8988T (cell line): ENCODE measurements around the gene ASB13.

Experiments used
- DNase-seq: peaks from one replicate; pipeline ENCODE4 v3.0.0; 2011

Gene ASB13, protein sequence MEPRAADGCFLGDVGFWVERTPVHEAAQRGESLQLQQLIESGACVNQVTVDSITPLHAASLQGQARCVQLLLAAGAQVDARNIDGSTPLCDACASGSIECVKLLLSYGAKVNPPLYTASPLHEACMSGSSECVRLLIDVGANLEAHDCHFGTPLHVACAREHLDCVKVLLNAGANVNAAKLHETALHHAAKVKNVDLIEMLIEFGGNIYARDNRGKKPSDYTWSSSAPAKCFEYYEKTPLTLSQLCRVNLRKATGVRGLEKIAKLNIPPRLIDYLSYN

DNA sequence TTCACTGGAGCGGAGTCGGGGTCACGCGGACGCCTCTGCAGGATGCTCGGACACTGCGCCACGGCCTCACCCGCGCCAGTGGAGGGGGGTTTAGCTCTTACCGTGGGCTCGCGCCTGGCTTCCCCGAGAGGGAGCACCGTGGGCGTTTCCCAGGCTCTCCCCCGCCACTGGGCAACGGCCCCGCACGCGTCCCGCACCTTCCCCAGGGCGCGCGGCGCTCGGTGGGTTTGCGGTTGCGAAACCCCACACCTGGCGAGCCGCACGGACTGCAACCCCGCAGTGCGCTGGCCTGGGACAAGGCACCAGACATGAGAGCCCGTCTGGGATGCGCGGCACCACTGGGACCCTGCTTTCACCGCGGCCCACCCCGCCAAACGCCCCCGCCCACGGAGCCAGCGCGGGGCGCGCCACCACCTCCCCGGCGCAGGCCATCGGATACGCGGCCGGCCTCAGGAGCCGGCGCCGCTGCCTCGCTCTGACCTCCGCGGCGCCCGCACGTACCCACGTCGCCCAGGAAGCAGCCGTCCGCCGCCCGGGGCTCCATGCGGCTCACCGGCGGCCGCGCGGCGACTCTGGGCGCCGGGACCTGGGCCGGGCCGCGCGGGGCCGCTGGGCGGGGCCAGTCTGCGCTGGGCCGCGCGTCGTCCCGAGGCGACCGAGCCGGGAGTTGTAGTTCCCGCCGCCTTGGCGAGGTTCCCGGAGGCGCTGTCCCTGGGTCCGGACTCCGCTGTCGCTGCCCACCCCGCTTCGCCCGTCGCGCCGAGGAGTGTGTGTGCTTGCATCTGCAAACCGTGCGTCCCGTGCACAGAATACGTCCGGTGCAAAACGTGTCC lies at the start of gene ASB13:
TSS of gene ASB13 (minus strand) at position 588 of the 833 bp plus-strand sequence. CDS start at position 544, 44 bp downstream.
- peak; percentile 87 for DNase-seq

DNA sequence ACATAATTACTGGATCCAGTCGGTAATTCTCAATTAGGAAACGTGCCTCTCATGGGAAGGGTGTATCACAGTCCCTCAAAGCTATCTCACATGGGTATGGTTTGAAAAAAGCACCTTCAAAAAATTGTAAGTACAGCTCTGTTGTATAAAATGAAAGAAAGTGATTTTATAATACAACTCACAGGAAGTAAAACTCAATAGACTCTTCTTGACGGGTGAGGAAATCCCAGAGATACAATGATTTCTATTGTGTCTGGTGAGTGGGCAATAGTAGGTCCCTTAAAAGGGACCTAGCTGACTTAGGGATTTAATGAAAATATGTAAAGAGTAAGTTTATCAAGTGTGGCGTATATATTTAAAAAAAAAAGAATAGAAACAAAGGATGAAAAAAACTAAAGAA lies 45.2 kb upstream of the ASB13 start:
- no peak for DNase-seq

DNA sequence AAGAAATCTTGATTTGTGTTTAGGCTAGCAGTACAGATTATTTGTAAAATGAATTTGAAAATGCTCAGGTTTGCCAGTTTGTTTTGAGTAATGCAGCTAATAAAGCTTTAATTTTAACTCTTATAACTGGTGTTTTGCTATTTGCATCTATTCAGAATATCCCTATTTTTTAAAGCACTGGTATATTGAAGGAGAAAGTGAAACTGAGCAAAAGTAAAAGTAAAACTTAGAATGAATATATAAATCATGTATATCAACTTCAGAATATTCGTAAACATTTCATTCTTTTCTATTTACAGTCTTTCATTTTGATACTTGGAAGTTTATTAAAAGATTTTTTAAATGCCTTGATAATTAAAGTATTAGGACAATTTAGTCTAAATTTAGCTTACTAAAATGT lies 44.5 kb upstream of the ASB13 start:
- DNase-seq: no peak

DNA sequence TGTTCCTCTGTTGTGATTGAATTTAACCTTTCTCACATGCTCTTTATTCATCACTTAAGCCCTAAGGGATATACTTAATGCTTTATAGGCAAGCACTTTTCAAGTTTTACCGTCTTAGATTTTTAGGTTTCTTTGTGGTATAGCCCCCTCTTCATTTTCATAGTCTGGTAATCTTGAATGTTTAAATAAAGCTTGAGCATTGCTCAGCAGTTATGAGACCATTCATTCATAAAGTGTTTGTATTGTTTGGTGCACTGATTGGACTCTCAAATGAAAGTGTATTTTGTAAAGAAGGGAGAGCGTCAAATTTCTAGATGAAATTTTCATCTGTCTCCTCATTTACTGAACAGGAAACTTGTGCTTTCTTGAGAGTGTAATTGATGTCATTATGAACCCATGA lies 43.5 kb upstream of the ASB13 start:
- no peak for DNase-seq

DNA sequence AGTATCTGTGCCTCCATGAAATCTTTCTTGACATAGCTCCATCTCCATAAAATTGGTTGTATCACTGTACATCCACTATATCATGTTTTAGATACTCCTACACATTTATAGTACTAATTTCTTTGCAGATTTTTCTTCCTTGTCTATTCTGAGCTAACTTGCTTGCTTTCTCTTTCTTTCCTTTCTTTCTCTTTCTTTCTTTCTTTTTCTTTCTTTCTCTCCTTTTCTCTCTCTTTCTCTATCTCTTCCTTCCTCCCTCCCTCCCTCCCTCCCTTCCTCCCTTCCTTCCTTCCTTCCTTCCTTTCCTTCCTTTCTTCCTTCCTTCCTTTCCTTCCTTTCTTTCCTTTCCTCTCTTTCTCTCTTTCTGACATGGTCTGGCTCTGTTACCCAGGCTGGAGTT lies 42.0 kb upstream of the ASB13 start:
- DNase-seq: no peak

DNA sequence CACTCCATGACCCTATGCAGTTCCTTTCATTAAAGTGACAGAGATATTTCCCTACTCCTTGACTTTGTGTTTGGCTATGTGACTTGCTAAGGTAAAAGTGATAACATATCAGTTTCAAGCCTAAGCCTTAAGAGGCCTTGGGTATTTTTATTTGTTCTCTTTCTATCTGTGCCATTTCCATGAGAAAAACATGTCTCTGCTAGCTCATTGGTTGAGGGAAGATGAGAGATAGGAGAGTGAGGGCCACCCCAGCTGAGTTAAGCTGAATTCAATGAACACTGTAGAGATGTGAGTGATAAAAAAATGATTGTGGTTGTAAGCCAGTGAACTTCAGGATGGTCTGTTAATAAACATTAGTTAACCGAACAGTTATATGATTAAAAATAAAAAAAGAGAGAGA lies 31.7 kb upstream of the ASB13 start:
- no peak for DNase-seq

DNA sequence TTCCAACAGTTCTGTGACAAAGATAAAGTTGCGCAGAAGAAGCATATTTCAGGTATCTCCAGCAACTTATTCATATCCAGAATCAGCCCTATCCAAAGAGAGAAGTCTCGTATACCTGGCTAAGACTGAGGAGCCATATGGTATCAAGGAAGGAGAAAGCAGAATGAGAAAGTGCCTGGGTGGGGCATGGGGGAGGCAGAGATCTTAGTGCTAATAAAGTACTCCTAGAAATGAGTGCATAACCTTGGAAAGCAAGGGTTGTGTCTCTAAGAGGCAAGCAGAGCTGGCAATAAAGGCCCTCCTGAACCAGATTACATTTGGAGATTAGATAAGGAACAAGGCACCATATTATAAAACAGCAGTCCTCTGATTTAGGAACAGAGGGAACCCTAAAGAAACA lies 30.9 kb upstream of the ASB13 start:
- DNase-seq: no peak

DNA sequence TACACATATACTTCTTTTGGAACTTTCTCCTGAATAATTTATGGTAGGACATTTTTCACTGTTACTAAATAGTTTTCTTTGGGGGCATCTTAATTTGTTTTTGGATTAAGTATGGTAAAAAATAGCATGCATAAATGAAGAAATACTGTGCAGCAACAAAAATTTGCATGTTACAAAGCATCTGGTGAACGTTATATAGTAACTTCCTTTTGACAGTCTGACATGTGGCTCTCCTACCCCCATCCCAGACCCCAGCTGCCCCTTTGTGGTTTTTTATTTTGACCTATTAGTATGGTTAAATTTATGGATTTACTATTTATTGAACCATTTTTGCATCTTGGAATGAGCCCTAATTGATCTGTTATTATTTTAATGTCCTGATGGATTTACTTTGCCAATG lies 28.2 kb upstream of the ASB13 start:
- no peak for DNase-seq

DNA sequence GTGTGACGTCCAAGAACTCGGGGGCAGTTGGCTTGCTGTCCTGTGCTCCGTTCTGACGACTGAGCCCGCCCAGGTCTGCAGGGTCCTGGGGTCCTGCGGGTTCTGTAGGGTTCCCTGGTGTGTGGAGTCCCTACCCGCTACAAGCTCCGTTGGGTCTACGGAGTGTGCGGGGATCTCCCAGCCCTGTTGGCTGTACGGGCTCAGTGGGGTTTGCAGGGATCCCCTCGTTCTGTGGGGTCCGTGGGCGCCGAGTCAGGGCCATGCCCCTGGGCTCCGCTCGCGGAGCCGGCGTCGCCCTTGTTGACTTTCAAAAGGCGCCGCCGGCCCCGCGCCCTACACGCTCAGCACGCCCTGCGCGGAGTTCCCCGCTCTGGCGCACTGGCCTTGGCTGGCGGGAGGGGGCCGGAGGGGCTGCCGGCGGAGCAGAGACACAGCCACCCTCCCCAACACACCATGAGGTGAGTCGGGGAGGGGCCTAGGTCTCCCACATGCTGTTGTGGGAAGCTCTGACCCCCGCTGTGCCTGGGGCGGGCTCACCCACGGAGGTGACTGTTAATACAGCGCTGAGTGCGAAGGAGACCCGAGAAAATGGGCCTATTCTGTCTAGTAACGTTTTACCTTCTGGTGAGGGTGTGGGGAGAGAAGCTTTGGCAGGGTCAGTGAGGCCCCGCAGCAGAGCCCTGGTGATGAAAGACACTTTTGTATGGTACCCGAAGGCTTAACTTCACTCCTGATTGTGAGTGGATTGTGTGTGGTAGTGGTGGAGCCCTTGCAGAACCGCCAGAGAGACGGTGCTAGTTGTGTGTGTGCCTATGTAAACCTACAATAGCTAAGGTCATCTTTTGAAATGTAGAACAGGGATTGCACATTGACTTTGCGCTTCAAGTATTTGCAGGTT lies 26.3 kb upstream of the ASB13 start:
- DNase-seq: no peak

DNA sequence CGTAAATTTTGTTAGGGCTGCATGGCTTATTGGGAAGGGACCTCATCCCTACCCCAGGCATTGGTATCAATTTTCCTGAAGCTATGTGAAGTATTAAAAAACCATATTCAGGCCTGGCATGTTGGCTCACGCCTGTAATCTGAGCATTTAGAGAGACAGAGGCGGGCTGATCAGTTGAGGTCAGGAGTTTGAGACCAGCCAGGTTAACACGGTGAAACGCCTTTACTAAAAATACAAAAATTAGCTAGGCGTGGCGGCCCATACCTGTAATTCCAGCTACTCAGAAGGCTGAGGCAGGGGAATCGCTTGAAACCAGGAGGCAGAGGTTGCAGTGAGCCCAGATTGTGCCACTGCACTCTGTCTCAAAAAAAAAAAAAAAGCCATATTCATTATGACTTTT lies 25.4 kb upstream of the ASB13 start:
- no peak for DNase-seq

DNA sequence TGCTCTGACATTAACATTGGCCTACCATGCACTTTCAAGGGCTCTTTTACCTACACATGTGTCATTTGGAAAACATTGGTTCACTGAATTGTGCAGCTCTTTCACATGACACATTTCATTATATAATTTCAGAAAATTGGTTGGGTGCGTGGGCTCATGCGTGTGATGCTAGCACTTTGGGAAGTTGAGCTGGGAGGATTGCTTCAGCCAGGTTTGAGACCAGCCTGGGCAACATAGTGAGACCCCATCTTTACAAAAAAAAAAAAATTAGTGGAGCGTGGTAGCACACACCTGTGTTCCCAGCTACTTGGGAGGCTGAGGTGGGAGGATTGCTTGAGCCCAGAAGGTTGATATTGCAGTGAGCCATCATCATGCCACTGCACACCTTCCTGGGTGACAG lies 22.2 kb upstream of the ASB13 start:
- no peak for DNase-seq

DNA sequence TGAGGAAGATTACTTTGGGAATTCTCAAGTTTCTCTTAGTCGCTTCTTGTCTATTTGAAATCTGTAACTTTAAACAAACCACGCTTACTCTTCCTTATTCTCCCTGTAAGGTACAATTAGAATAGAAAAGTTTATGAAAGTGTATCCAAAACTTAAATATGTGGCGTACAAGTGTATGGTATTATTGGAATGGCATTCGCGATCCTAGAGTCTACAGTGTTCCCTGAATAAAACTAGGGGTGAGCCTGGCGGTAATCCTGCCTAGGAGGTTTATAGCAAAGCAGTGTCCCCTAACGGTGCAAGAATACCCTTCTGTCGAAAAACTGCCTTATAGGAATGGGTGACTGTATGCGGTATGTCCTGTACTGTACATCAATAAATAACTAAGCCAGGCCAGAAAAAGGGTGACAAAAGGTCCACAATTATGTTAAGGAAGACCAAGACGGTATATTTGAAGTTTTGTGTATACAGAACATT lies 19.4 kb upstream of the ASB13 start:
- no peak for DNase-seq

DNA sequence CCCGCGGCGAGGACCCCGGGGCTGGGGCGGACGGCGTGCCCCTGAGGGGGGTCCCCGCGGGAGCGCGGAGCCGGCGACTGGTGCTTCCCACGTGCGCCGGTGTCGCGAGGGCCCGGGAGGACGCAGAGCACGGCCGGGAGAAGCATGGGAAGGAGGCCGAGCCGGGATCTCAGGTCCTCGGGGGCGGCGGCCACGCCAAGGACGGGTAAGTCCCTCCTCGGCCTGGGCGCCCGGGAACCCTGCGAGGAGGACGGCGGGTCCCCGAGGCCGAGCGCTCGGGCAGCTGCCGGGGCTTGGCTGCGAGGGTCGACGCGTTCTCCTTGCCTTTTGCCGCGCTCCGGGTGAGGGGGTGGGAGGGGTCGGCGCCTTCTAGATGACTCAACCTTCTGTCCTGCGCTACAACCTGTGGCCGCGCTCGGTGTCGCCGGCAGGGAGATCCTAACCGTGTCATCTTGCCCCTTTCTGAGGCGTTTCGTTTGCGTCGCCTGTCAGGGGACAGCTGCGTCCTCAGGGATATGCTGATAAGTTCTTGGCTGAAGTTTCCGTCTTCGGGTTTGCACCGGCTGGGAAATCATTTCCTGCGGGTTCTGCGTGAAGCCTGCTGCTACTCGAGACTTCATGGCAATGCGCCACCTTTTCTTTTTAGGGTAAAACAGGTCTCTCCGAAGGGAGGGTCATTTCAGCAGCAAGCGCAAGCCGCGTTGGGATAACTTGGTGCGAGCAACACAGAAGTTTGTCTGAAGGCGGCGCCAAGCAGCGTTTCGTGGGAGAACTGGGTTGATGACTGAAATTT lies 18.8 kb upstream of the ASB13 start:
- no peak for DNase-seq

DNA sequence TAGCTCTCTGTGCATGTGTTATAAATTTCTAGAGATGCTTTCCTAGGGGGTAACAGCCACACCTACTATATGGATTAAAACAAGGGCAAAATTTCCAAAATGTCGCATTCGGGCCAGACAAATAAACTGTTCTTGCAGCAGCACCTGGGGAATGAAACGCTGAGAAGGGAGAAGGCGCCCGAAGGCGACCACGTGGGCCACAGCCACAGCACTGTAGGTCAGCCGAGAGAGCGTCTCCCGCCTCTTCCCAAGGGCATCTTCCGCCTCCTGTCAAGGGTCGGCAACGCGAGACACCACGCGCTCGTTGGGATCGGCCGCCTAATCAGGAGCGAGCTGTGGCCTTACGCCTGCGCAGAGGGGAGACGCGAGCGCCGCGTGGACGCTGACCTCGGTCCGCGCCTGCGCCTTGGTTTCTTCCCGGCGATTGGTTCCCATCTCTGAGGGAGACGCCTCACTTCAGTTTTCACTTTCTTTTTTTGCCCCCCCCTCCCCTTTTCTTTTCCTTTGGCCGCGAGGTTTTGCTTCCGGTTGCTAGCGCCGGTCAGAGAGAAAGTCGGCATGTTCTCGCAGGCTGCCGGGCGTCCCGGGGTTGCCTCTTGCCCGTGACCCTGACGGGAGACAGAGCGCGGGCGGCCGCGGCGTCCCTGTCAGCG lies 18.0 kb upstream of the ASB13 start, which contains the start of gene TASOR2:
TSS of gene TASOR2 (plus strand) at position 521 of the 653 bp plus-strand sequence. CDS start 35,805 bp downstream, outside the sequence.
- DNase-seq: peak; percentile 76

DNA sequence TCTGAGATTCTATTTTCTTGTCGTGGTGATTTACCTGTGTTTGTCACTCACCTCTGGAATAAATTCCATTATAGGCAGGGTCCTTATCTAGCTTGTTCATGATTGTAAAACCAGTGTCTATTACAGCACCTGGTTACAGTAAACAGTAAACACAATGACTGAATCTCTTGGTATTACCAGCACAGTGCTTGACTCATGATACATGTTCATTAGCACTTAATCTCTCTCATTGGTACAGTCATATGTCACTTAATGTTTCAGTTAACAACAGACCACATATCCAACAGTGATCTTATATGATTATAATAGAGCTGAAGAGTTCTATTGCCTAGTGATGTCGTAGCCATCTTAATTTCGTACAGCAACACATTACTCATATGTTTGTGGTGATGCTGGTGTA lies 16.7 kb upstream of the ASB13 start:
- DNase-seq: no peak

DNA sequence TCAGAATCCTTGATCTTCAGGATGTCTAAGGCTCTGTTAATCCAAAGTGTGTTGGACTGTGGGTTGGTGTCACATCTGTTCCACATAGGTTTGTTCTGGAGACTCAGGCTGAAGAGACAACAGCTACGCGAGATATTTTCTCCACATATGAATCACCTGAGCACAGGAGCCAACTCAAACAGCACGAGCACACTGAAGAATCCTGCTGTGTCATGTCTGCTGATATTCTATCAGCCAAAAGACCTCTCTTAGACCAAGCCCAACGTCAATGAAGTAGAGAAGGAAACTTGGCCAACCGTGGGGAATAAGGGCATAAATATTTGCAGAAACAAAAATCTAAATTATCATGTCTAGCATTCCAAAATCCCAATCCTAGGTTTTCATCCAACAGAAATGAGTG lies 15.5 kb upstream of the ASB13 start:
- DNase-seq: no peak

DNA sequence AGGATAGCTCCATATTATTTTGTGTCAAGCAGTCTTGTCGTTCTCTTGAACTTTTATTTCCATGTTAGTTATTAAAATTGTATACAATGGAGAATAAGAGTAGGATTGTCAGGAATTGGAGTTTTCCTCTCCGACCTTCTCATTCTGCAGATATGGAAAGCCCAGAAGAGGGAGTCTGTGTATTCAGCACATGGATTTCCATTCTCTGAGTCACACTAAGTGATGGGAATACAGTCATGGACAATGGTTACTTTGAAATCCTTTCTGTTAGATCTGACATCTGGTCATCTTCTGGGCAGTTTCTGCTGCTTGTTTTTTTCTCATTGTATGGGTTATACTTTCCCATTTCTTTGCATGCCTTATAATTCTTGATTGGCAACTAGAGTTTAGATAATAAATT lies 13.2 kb upstream of the ASB13 start:
- DNase-seq: no peak

DNA sequence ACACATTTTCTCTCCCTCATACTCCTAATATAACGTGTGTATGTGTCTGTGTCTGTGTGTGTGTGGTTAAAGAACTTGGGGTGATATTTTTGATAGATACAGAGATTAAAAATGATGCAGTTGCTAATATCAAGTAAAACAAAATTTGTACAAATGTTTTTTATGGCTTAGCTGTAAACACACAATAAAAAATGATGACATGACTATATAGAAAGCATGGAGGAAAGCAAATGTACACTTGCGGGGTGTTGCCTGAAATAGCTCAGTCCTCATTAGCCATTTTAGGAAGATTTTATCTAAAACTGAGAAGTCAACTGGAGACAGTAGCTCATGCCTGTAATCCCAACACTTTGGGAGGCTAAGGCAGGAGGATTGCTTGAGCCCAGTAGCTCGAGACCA lies 12.6 kb upstream of the ASB13 start:
- DNase-seq: no peak

DNA sequence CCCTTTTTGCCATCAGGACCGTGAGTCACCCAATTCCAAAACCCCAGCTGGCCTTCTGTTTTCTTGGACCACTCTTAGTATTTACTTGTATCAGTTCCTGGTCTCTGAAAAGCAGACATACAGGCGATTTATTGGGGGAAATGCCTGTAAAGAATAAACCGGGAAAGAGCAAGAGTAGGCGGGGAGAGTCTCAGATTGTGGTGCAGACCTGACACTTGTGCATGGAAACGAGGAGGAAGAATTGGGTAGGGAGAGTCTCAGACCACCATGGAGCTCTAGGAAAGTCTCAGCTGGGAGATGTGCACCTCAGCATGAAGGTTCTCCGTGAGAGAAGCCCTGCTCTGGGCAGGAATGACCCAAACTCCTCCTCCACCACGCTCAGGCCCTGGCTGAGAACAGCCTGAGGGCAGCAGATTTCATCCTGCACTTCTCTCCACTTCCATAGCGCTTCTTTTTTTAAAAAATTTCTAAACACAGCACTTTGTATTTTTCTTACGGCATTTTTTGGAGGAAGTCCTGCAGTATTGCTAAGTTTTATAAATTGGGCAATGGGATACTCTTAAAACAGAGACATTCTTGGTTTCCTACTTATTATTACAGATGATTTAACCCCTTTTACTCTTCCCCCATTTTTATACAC lies 12.1 kb upstream of the ASB13 start:
- DNase-seq: no peak

DNA sequence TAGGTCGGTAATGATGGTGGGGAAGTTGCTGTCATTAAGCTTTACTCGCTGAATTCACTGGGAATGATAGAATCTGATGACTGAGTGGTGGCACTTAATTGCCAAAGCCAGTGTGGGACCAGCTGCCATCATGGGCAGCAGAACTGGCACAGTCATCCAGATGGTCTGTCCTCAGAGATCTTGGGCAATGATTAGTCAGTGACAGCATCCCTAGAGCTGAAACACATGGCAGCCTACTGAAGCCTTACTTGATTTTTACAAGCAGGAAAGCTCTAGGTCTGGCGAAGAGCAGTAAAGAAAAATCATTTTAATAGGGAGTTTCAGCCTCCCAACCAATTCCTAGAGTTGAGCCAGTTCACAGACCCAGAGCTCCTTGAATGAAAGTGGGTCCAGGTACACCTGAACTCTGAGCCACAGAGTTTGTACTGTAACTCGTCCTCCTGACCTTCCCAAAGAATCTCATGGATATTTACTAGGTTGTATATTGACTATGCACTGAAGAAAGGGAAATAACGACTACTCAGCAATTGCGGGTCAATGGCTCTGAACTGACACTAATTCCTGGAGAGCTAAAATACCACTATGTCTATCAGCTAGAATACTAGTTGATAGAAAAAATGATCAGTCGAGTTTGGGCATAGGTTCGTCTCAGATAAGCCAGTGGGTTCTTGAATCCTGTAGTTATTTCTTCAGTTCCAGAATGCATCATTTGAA lies 4.4 kb upstream of the ASB13 start:
- no peak for DNase-seq

DNA sequence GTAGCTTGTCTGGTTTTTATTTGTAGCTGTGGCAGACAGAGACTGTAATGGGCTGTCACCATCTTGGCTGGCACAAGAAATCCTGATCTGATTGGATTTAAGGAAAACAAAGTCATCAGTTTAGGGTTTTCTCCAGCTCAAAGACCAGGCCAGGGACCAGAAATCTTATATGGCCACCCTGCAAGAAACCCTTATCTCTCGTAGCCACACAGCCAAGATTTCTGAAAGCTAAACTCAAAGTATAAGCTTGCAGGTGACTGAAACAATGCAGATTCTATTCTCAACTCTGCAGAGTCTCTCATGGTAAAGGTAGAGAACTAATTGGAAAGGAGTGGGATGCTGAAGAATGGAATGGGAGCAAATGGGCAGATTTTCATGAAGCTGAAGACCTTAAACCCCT lies 3.2 kb upstream of the ASB13 start:
- no peak for DNase-seq
